Right forelimb (tissue), 1 donor: Measurements from ENCODE around the gene AR.

Experiments used
- DNase-seq: peaks from one replicate; pipeline ENCODE4 v3.0.0-alpha.2; 2018

AR gene

DNA sequence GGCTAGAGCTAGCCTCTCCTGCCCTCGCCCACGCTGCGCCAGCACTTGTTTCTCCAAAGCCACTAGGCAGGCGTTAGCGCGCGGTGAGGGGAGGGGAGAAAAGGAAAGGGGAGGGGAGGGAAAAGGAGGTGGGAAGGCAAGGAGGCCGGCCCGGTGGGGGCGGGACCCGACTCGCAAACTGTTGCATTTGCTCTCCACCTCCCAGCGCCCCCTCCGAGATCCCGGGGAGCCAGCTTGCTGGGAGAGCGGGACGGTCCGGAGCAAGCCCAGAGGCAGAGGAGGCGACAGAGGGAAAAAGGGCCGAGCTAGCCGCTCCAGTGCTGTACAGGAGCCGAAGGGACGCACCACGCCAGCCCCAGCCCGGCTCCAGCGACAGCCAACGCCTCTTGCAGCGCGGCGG, at the start of gene AR:
Gene AR, plus strand, starts transcription at position 204 of the 400 bp plus-strand sequence. CDS start 1,126 bp downstream, outside the sequence.
- DNase-seq = peak; percentile 62

DNA sequence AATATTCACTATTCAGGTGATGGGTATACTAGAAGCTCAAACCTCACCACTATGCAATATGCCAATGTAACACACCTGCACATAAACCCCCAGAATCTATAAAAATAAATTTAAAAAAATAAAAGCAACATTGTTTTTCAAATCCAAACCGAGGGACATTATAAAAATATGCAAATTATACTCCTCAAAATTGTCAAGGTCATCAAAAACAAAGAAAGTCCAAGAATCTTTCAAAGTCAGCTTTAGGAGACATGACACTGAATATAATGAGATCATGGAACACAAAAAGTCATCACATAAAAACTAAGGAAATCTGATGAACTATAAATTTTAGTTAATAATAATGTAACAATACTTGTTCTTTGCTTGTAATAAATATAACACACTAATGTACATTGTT, 43.2 kb upstream of the AR start:
- DNase-seq = no peak

GRCh38 chrX:67503004-67503403, 40.8 kb upstream of the AR start:
- no peak for DNase-seq

GRCh38 chrX:67503453-67503852, 40.4 kb upstream of the AR start:
- no peak for DNase-seq

GRCh38 chrX:67520671-67521070, 23.1 kb upstream of the AR start:
- no peak for DNase-seq

- DNase-seq = no peak
These were observed 20.7 kb upstream of the AR start for GRCh38 chrX:67523002-67523681.

GRCh38 chrX:67523932-67524331, 19.9 kb upstream of the AR start:
- no peak for DNase-seq

DNA sequence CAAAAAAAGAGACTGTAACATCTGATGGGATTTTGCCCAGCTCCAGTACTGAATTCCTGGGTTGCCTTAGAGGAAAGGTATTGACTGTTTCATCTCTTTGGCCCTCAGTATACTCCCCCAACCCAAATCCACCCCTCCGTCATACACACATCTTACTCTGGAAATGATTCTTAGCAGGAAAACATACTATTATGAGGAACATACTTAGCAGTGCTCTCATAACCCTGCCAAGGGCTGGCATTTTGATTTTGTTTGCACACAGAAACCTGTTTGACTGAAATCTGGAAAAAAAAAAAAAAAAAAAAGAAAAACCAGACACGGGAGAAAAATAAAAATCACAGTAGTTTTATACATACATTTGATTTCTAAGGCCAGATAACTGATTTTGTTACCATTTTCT, 19.4 kb upstream of the AR start:
- DNase-seq = no peak

- no peak for DNase-seq
These were observed 18.7 kb upstream of the AR start for GRCh38 chrX:67524950-67525691.

GRCh38 chrX:67536564-67536963, 7.3 kb upstream of the AR start:
- DNase-seq = no peak

DNA sequence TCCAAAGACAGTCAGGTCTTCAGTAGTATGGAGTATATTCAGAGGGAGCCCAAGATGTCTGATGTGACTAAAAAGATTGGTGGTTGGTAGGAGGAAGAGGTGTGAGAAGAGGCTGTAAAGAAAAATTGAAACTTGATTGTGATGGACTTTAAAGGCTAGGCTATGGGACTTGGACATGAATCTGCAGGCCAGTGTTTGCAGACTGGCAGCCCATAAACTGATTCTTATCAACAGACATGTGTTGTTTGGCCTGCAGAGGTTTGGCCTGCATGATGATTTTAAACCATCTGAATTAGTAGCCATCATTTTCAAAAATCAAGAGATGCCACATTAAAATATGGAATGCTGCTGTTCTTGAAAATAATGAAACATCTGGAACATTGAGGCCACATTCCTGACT, 5.4 kb upstream of the AR start:
- no peak for DNase-seq

GRCh38 chrX:67544281-67545035, 637 bp downstream of the AR start:
- peak; percentile 47 for DNase-seq

GRCh38 chrX:67545036-67545821, 1.4 kb downstream of the AR start:
- DNase-seq = no peak

GRCh38 chrX:67545893-67546495, 2.2 kb downstream of the AR start:
- peak; percentile 59 for DNase-seq

GRCh38 chrX:67546496-67547423, 2.9 kb downstream of the AR start:
- DNase-seq = no peak

DNA sequence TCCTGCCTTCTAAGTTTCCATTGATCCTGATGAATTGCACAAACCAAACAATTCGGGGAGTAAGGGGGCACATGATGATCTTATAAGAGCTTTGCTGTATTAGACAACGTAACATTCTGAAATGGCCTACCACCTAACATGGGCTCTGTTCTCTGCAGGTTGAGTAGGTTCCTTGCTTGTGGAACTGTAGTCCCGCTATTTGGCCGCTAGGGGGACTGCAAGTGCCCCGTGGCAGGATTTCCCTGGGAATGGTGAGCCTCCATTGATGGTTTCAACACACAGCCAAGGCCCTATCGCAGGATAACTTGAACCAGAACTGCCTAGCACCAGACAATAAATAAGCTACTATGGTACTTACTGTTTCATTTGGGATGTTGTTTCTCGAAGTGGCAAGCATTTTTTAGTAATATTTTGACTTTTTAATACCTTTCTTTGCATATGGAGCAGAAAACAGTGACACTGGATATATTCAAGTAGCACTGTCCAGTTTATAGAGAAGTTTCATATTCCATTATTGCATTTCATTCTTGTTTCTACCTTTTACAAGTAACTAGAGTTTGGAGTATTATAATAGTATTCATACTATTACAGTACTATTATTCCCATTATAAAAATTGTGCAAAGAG, 11.9 kb downstream of the AR start:
- no peak for DNase-seq

- DNase-seq = no peak
These were observed 14.4 kb downstream of the AR start for GRCh38 chrX:67558267-67558666.

DNA sequence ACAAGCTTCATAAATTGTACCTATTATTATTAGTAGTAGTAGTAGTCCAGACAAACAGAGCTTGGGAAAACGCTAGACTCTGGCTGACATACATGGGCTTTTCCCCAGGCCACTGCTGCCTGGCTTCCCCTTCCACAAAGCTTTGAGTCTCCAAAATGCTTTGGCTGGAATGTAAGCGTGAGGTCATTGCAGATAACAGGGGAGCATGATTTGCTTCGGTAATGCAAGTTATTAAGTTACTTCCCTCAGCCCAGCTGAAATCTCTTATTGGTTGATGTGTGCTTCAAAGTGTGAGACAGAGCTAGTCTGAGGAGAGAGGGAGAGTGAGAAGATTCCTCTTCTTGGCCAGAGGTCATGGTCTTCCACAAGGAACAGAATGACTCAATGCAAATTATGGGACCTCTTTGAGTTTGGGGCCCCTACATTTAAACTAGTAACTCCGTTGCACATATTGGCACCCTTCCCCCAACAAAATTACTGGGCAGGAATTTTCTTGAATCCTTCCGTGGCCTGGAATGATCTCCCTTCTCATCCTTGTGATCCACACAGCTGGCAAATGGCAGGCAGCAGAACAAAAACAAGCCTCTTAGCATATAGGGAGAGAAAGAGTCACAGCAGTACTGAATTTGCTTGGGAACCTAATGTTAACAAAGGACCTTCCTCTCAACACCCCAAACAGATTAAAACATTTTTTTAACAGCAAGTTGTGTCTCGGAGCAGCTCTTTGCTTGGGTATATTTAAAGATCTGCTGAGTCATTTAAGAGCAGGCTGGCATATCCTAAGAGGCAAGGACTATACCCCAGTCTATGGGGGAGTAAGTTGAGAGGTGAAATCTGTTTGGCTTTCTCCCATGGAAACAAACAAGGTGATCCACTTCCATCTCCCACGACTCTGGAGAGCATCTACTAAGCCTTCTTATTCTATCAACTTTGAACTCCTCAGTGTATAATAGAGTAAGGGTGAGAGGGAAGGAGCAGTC, 19.9 kb downstream of the AR start:
- DNase-seq = no peak

DNA sequence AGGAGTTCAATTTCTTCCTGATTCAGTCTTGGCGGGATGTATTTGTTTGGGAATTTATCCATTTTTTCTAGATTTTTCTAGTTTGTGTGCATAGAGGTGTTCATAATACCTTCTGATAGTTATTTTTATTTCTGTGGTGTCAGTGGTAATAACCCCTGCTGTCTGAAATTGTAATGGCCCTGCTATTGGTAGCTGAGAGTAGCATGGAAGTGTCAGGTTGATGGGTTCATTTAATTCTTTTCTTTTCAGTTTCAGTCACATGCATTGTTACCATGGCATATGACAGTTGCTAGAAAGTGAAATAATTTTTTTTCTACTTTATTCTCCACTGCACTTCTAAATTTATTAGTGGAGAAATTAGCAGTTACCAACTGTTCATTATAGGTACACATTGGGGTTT, 20.7 kb downstream of the AR start:
- no peak for DNase-seq

- DNase-seq = no peak
These were observed 24.9 kb downstream of the AR start for GRCh38 chrX:67568769-67569168.
